Keratinocyte (primary cell): ENCODE measurements around the gene LIME1. TPM values are rescaled to one million over a fixed set of nuclear protein-coding genes. Genes with fewer than 3 reads are reported as not detected.

Experiments
- DNase-seq: peaks from one replicate; pipeline ENCODE4 v3.0.0-alpha.2; 2011; ENCODE audit warnings: low read depth, missing footprints, low spot score
- FAIRE-seq: peaks from 2 replicates; lab custom pipeline; 2011; peaks lifted over from hg19 to GRCh38; lab: Jason Lieb, UNC
- H2AFZ ChIP-seq: 2 replicates; pipeline ENCODE4 v1.6.0; 2012; ENCODE audit warnings: low read length, control low read depth, inconsistent platforms; ENCODE audit not compliant: control insufficient read depth
- H3K27ac ChIP-seq: 2 replicates; pipeline ENCODE4 v1.5.1; 2011; ENCODE audit warnings: low read length; ENCODE audit not compliant: control insufficient read depth, insufficient read depth
- H3K27me3 ChIP-seq: 3 replicates; pipeline ENCODE4 v1.6.0; 2011; ENCODE audit warnings: low read length; ENCODE audit not compliant: control insufficient read depth, insufficient read depth; ENCODE audit errors: extremely low read depth
- H3K36me3 ChIP-seq, 2 experiments: 2 replicates in 1 of 2; 3 replicates in 1 of 2; pipeline ENCODE4 v1.5.1; 2011; ENCODE audit warnings: low read length in 2 of 2, mild to moderate bottlenecking in 1 of 2; ENCODE audit not compliant: control insufficient read depth in 2 of 2, insufficient read depth in 2 of 2; ENCODE audit errors: extremely low read depth in 1 of 2
- H3K4me1 ChIP-seq: 3 replicates; pipeline ENCODE4 v1.5.1; 2011; ENCODE audit warnings: low read length; ENCODE audit not compliant: control insufficient read depth, insufficient read depth; ENCODE audit errors: extremely low read depth
- H3K4me2 ChIP-seq: 3 replicates; pipeline ENCODE4 v1.6.0; 2011; ENCODE audit warnings: low read depth, low read length; ENCODE audit not compliant: control insufficient read depth, insufficient read depth; ENCODE audit errors: extremely low read depth
- H3K4me3 ChIP-seq, 3 experiments: fragments of 200-600 bp in 1 of 3; sonication (generic) in 1 of 3; 2 replicates in 2 of 3; 3 replicates in 1 of 3; pipeline ENCODE4 v1.5.1; 2011 to 2016; ENCODE audit warnings: low read length in 3 of 3, mild to moderate bottlenecking in 3 of 3, control low read depth in 2 of 3, inconsistent platforms in 1 of 3, low read depth in 1 of 3, mixed read lengths in 1 of 3, mixed run types in 1 of 3, moderate library complexity in 1 of 3; ENCODE audit not compliant: control insufficient read depth in 2 of 3, insufficient read depth in 2 of 3; ENCODE audit errors: extremely low read depth in 1 of 3
- H3K79me2 ChIP-seq: 2 replicates; pipeline ENCODE4 v1.6.0; 2012; ENCODE audit warnings: low read length; ENCODE audit not compliant: control insufficient read depth, insufficient read depth
- H3K9ac ChIP-seq: 3 replicates; pipeline ENCODE4 v1.6.0; 2011; ENCODE audit warnings: low read length; ENCODE audit not compliant: control insufficient read depth, insufficient read depth; ENCODE audit errors: extremely low read depth
- H3K9me1 ChIP-seq: 3 replicates; pipeline ENCODE4 v1.6.0; 2011; ENCODE audit warnings: low read length; ENCODE audit not compliant: control insufficient read depth, insufficient read depth; ENCODE audit errors: extremely low read depth
- H3K9me3 ChIP-seq: 2 replicates; pipeline ENCODE4 v1.5.1; 2012; ENCODE audit warnings: low read depth, low read length; ENCODE audit not compliant: control insufficient read depth
- H4K20me1 ChIP-seq: 3 replicates; pipeline ENCODE4 v1.6.0; 2011; ENCODE audit warnings: low read length; ENCODE audit not compliant: control insufficient read depth, insufficient read depth; ENCODE audit errors: extremely low read depth
- EZH2 ChIP-seq: IDR thresholded peaks from one replicate; pipeline ENCODE4 v1.6.1; 2012; ENCODE audit warnings: inconsistent platforms, mild to moderate bottlenecking, low read length, moderate library complexity
- dilution Hi-C: fragments of 300-500 bp; cut with MboI; formaldehyde crosslinking; loops from one replicate; pipeline ENCODE4 v1.7.0; 2020; ENCODE audit warnings: low sequenced_read_pairs; ENCODE audit not compliant: extremely low pct_ligation_motif_present
- polyA plus RNA-seq, 5 experiments: library from polyadenylated mRNA; depleted of rRNA in 3 of 5; stranded (reverse) in 3 of 5; stranded (forward) in 1 of 5; unstranded in 1 of 5; fragments of >200 nt; gene quantifications; 1 replicate in 1 of 5; 2 replicates in 3 of 5; 3 replicates in 1 of 5; pipeline versions ENCODE4 v1.2.1 to v1.2.3, GENCODE V29; 2011 to 2012; ENCODE audit warnings: missing spikeins in 2 of 5, low read depth in 1 of 5, low replicate concordance in 1 of 5
- TF ChIP-seq, protein P1 (sequence below), 3 experiments: IDR thresholded peaks in 1 of 3; conservative IDR thresholded peaks in 1 of 3; optimal IDR thresholded peaks in 1 of 3; 2 replicates in 2 of 3; 3 replicates in 1 of 3; pipeline versions ENCODE3 to v1.5.1; 2011; ENCODE audit warnings: low read length in 3 of 3, mild to moderate bottlenecking in 3 of 3, moderate library complexity in 2 of 3, control low read depth in 1 of 3, inconsistent platforms in 1 of 3; ENCODE audit not compliant: insufficient read depth in 2 of 3; ENCODE audit errors: extremely low read depth in 1 of 3

Gene LIME1
- polyA plus RNA-seq, 1 donor (not counting 4 experiments of a cell fraction or from before 2014, with no cell fraction given), result 0.75 TPM

DNA sequence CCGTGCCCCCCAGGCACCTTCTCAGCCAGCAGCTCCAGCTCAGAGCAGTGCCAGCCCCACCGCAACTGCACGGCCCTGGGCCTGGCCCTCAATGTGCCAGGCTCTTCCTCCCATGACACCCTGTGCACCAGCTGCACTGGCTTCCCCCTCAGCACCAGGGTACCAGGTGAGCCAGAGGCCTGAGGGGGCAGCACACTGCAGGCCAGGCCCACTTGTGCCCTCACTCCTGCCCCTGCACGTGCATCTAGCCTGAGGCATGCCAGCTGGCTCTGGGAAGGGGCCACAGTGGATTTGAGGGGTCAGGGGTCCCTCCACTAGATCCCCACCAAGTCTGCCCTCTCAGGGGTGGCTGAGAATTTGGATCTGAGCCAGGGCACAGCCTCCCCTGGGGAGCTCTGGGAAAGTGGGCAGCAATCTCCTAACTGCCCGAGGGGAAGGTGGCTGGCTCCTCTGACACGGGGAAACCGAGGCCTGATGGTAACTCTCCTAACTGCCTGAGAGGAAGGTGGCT lies 39.1 kb upstream of the LIME1 start:
- Histone ChIP-seq H4K20me1 (no peaks in the 10 kb centered on the region), H3K79me2 (peaks cover 16% of the 10 kb centered on the region), H2AFZ (no peak overlapping the region), H3K9ac (peak overlapping the region; percentile 72), H3K4me3 (peak overlapping the region; percentile 55 to 92 (median 79)), H3K4me1 (peaks cover 45% of the 10 kb centered on the region), H3K36me3 (peaks cover 1 to 8% of the 10 kb centered on the region in 2 experiments), H3K27me3 (no peaks in the 10 kb centered on the region), H3K9me1 (no peaks in the 10 kb centered on the region), H3K27ac (peak overlapping the region; percentile 84), H3K9me3 (no peaks in the 10 kb centered on the region), H3K4me2 (peak overlapping the region; percentile 99)
- DNase-seq (no peak), FAIRE-seq (no peak)
- dilution Hi-C loops, result no loop called here
- TF ChIP-seq EZH2, result no peak
- TF ChIP-seq, protein P1, sequence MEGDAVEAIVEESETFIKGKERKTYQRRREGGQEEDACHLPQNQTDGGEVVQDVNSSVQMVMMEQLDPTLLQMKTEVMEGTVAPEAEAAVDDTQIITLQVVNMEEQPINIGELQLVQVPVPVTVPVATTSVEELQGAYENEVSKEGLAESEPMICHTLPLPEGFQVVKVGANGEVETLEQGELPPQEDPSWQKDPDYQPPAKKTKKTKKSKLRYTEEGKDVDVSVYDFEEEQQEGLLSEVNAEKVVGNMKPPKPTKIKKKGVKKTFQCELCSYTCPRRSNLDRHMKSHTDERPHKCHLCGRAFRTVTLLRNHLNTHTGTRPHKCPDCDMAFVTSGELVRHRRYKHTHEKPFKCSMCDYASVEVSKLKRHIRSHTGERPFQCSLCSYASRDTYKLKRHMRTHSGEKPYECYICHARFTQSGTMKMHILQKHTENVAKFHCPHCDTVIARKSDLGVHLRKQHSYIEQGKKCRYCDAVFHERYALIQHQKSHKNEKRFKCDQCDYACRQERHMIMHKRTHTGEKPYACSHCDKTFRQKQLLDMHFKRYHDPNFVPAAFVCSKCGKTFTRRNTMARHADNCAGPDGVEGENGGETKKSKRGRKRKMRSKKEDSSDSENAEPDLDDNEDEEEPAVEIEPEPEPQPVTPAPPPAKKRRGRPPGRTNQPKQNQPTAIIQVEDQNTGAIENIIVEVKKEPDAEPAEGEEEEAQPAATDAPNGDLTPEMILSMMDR (optimal IDR thresholded peaks at IDR 0.05 in 1 of 3, IDR thresholded peaks at IDR 0.05 in 1 of 3, conservative IDR thresholded peaks at IDR 0.05 in 1 of 3; ENCODE audit: extremely low read depth in 1 of 3, insufficient read depth in 2 of 3, low read length in 3 of 3), result no peak

DNA sequence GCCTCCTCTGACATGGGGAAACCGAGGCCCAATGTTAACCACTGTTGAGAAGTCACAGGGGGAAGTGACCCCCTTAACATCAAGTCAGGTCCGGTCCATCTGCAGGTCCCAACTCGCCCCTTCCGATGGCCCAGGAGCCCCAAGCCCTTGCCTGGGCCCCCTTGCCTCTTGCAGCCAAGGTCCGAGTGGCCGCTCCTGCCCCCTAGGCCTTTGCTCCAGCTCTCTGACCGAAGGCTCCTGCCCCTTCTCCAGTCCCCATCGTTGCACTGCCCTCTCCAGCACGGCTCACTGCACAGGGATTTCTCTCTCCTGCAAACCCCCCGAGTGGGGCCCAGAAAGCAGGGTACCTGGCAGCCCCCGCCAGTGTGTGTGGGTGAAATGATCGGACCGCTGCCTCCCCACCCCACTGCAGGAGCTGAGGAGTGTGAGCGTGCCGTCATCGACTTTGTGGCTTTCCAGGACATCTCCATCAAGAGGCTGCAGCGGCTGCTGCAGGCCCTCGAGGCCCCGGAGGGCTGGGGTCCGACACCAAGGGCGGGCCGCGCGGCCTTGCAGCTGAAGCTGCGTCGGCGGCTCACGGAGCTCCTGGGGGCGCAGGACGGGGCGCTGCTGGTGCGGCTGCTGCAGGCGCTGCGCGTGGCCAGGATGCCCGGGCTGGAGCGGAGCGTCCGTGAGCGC lies 38.5 kb upstream of the LIME1 start:
- Histone ChIP-seq H3K79me2 (peaks cover 16% of the 10 kb centered on the region), H4K20me1 (no peaks in the 10 kb centered on the region), H3K4me2 (peak overlapping the region; percentile 99), H3K27me3 (no peaks in the 10 kb centered on the region), H3K4me1 (peaks cover 45% of the 10 kb centered on the region), H3K9me3 (no peaks in the 10 kb centered on the region), H3K9ac (peak overlapping the region; percentile 72), H3K27ac (peak overlapping the region; percentile 84), H2AFZ (no peak overlapping the region), H3K36me3 (peaks cover 2 to 8% of the 10 kb centered on the region in 2 experiments), H3K9me1 (no peaks in the 10 kb centered on the region), H3K4me3 (peak overlapping the region; percentile 55 to 92 (median 79))
- no peak for FAIRE-seq
- dilution Hi-C loops, result no loop called here
- TF ChIP-seq, protein P1 (optimal IDR thresholded peaks at IDR 0.05 in 1 of 3, IDR thresholded peaks at IDR 0.05 in 1 of 3, conservative IDR thresholded peaks at IDR 0.05 in 1 of 3; ENCODE audit: extremely low read depth in 1 of 3, insufficient read depth in 2 of 3, low read length in 3 of 3), result no peak
- DNase-seq, result no peak
